Spleen (tissue), 7 donors: ENCODE measurements around the gene CITED4.

Source experiments
- CTCF ChIP-seq, 11 experiments: fragments of 200-600 bp in 7 of 11; fragments of 450-650 bp in 4 of 11; sonication (generic) in 4 of 11; IDR thresholded peaks in 8 of 11; conservative IDR thresholded peaks in 3 of 11; 1 replicate in 7 of 11; 2 replicates in 4 of 11; pipeline versions ENCODE4 v1.4.0 to v1.8.0; 2016 to 2021; ENCODE audit warnings: antibody characterized with exemption in 11 of 11, inconsistent platforms in 4 of 11, mild to moderate bottlenecking in 1 of 11
- POLR2A ChIP-seq, 3 donors: fragments of 450-650 bp; IDR thresholded peaks; one replicate each; pipeline ENCODE4 v1.5.1; 2017; ENCODE audit warnings: antibody characterized with exemption in 3 of 3, mild to moderate bottlenecking in 1 of 3
- donor health status: DM: no; HTN: no; CAD: no; lungs with moderate emphysema.
- donor health status: DM: no; HTN: no; CAD: no.
- donor health status: DM: no; HTN: no; CAD: no.

- no peak for TF ChIP-seq CTCF (IDR thresholded peaks at IDR 0.05 in 8 of 11, conservative IDR thresholded peaks at IDR 0.05 in 3 of 11)
- no peak for TF ChIP-seq POLR2A (IDR thresholded peaks at IDR 0.05)
Observed at GRCh38 chr1:40887012-40887378, 24.8 kb upstream of the CITED4 start.
